ENCODE results near the gene CADM2. TPM values are rescaled to one million over a fixed set of nuclear protein-coding genes. Genes with fewer than 3 reads are reported as not detected.

Gene CADM2
- total RNA-seq, 2 experiments from 2014 or later = not detected

GRCh38 chr3:85576091-85576690 is 617.4 kb downstream of the CADM2 start:
- CTCF ChIA-PET = no interaction called here
- no peaks in the 10 kb centered on the region for H3K27me3 Mint-ChIP-seq
- no peaks in the 10 kb centered on the region for H3K4me1 Mint-ChIP-seq
- POLR2A ChIA-PET = no interaction called here
- peak; percentile 52 for DNase-seq
- H3K9me3 Mint-ChIP-seq = no peaks in the 10 kb centered on the region
- H3K27ac Mint-ChIP-seq = no peak overlapping the region
- no peak overlapping the region for H3K4me3 Mint-ChIP-seq
- H3K36me3 Mint-ChIP-seq (ENCODE audit: low read depth) = no peaks in the 10 kb centered on the region

GRCh38 chr3:85576697-85577200 is 618.0 kb downstream of the CADM2 start:
- no peaks in the 10 kb centered on the region for H3K36me3 Mint-ChIP-seq (ENCODE audit: low read depth)
- no peak for DNase-seq
- ChIA-PET CTCF (no interaction called here), POLR2A (no interaction called here)
- H3K4me3 Mint-ChIP-seq = no peak overlapping the region
- H3K4me1 Mint-ChIP-seq = no peaks in the 10 kb centered on the region
- H3K27me3 Mint-ChIP-seq = no peaks in the 10 kb centered on the region
- H3K27ac Mint-ChIP-seq = no peak overlapping the region
- no peaks in the 10 kb centered on the region for H3K9me3 Mint-ChIP-seq

- H3K36me3 Mint-ChIP-seq (ENCODE audit: low read depth) = no peaks in the 10 kb centered on the region
- no peak overlapping the region for H3K4me3 Mint-ChIP-seq
- H3K9me3 Mint-ChIP-seq = no peaks in the 10 kb centered on the region
- POLR2A ChIA-PET = no interaction called here
- no peaks in the 10 kb centered on the region for H3K27me3 Mint-ChIP-seq
- H3K4me1 Mint-ChIP-seq = no peaks in the 10 kb centered on the region
- CTCF ChIA-PET = no interaction called here
- H3K27ac Mint-ChIP-seq = no peak overlapping the region
- no peak for DNase-seq
Observed at GRCh38 chr3:85584779-85585356, 626.1 kb downstream of the CADM2 start.

GRCh38 chr3:85586018-85586417 is 627.2 kb downstream of the CADM2 start:
- Mint-ChIP-seq H3K36me3 (ENCODE audit: low read depth) (no peaks in the 10 kb centered on the region), H3K27ac (no peak overlapping the region), H3K9me3 (no peaks in the 10 kb centered on the region), H3K4me1 (no peaks in the 10 kb centered on the region), H3K4me3 (no peak overlapping the region), H3K27me3 (no peaks in the 10 kb centered on the region)
- ChIA-PET POLR2A (no interaction called here), CTCF (no interaction called here)
- no peak for DNase-seq

- ChIA-PET CTCF (no interaction called here), POLR2A (no interaction called here)
- DNase-seq = no peak
- no peaks in the 10 kb centered on the region for H3K9me3 Mint-ChIP-seq
- H3K4me1 Mint-ChIP-seq = no peaks in the 10 kb centered on the region
- H3K27ac Mint-ChIP-seq = no peak overlapping the region
- no peaks in the 10 kb centered on the region for H3K27me3 Mint-ChIP-seq
- no peak overlapping the region for H3K4me3 Mint-ChIP-seq
- H3K36me3 Mint-ChIP-seq (ENCODE audit: low read depth) = no peaks in the 10 kb centered on the region
Observed at GRCh38 chr3:85589145-85589544, 630.4 kb downstream of the CADM2 start.

- no peak overlapping the region for H3K4me3 Mint-ChIP-seq
- no peaks in the 10 kb centered on the region for H3K9me3 Mint-ChIP-seq
- CTCF ChIA-PET = no interaction called here
- no peak for DNase-seq
- H3K27ac Mint-ChIP-seq = no peak overlapping the region
- no peaks in the 10 kb centered on the region for H3K27me3 Mint-ChIP-seq
- no peaks in the 10 kb centered on the region for H3K4me1 Mint-ChIP-seq
- H3K36me3 Mint-ChIP-seq (ENCODE audit: low read depth) = no peaks in the 10 kb centered on the region
- POLR2A ChIA-PET = no interaction called here
Observed at GRCh38 chr3:85591451-85591850, 632.7 kb downstream of the CADM2 start.

GRCh38 chr3:85592256-85592655 is 633.5 kb downstream of the CADM2 start:
- no peaks in the 10 kb centered on the region for H3K9me3 Mint-ChIP-seq
- ChIA-PET CTCF (no interaction called here), POLR2A (no interaction called here)
- H3K4me3 Mint-ChIP-seq = no peak overlapping the region
- H3K27ac Mint-ChIP-seq = no peak overlapping the region
- no peak for DNase-seq
- no peaks in the 10 kb centered on the region for H3K4me1 Mint-ChIP-seq
- H3K36me3 Mint-ChIP-seq (ENCODE audit: low read depth) = no peaks in the 10 kb centered on the region
- no peaks in the 10 kb centered on the region for H3K27me3 Mint-ChIP-seq

GRCh38 chr3:85594676-85595075 is 635.9 kb downstream of the CADM2 start:
- no peaks in the 10 kb centered on the region for H3K9me3 Mint-ChIP-seq

GRCh38 chr3:85603378-85603777 is 644.6 kb downstream of the CADM2 start:
- Mint-ChIP-seq H3K27me3 (no peaks in the 10 kb centered on the region), H3K4me1 (no peaks in the 10 kb centered on the region), H3K36me3 (ENCODE audit: low read depth) (no peaks in the 10 kb centered on the region), H3K9me3 (no peaks in the 10 kb centered on the region), H3K4me3 (no peak overlapping the region), H3K27ac (no peak overlapping the region)
- ChIA-PET POLR2A (no interaction called here), CTCF (no interaction called here)
- no peak for DNase-seq

More at GRCh38 chr3:85594676-85595075, 635.9 kb downstream of the CADM2 start:
- POLR2A ChIA-PET = no interaction called here
- DNase-seq = no peak
- Mint-ChIP-seq H3K4me1 (no peaks in the 10 kb centered on the region), H3K27ac (no peak overlapping the region), H3K36me3 (ENCODE audit: low read depth) (no peaks in the 10 kb centered on the region), H3K27me3 (no peaks in the 10 kb centered on the region), H3K4me3 (no peak overlapping the region)
- CTCF ChIA-PET = no interaction called here

GRCh38 chr3:85604641-85605040 is 645.9 kb downstream of the CADM2 start:
- ChIA-PET CTCF (no interaction called here), POLR2A (no interaction called here)
- Mint-ChIP-seq H3K4me3 (no peak overlapping the region), H3K27me3 (no peaks in the 10 kb centered on the region), H3K4me1 (no peaks in the 10 kb centered on the region), H3K9me3 (no peaks in the 10 kb centered on the region), H3K36me3 (ENCODE audit: low read depth) (no peaks in the 10 kb centered on the region), H3K27ac (no peak overlapping the region)
- no peak for DNase-seq

- ChIA-PET CTCF (no interaction called here), POLR2A (no interaction called here)
- no peak overlapping the region for H3K27ac Mint-ChIP-seq
- no peaks in the 10 kb centered on the region for H3K36me3 Mint-ChIP-seq (ENCODE audit: low read depth)
- H3K4me1 Mint-ChIP-seq = no peaks in the 10 kb centered on the region
- no peak for DNase-seq
- no peaks in the 10 kb centered on the region for H3K27me3 Mint-ChIP-seq
- H3K9me3 Mint-ChIP-seq = no peaks in the 10 kb centered on the region
- no peak overlapping the region for H3K4me3 Mint-ChIP-seq
Observed at GRCh38 chr3:85605066-85605465, 646.3 kb downstream of the CADM2 start.

GRCh38 chr3:85626662-85627061 is 667.9 kb downstream of the CADM2 start:
- no peak overlapping the region for H3K27ac Mint-ChIP-seq
- POLR2A ChIA-PET = no interaction called here
- H3K4me3 Mint-ChIP-seq = no peak overlapping the region
- no peak for DNase-seq
- CTCF ChIA-PET = no interaction called here
- H3K4me1 Mint-ChIP-seq = no peaks in the 10 kb centered on the region
- no peaks in the 10 kb centered on the region for H3K9me3 Mint-ChIP-seq
- H3K27me3 Mint-ChIP-seq = no peaks in the 10 kb centered on the region
- H3K36me3 Mint-ChIP-seq (ENCODE audit: low read depth) = no peaks in the 10 kb centered on the region

GRCh38 chr3:85627932-85628331 is 669.1 kb downstream of the CADM2 start:
- ChIA-PET POLR2A (no interaction called here), CTCF (no interaction called here)
- no peak overlapping the region for H3K4me3 Mint-ChIP-seq
- no peak overlapping the region for H3K27ac Mint-ChIP-seq
- no peaks in the 10 kb centered on the region for H3K27me3 Mint-ChIP-seq
- H3K36me3 Mint-ChIP-seq (ENCODE audit: low read depth) = no peaks in the 10 kb centered on the region
- no peaks in the 10 kb centered on the region for H3K4me1 Mint-ChIP-seq
- DNase-seq = no peak
- H3K9me3 Mint-ChIP-seq = no peaks in the 10 kb centered on the region

- Mint-ChIP-seq H3K4me3 (no peak overlapping the region), H3K27me3 (no peaks in the 10 kb centered on the region), H3K4me1 (no peaks in the 10 kb centered on the region), H3K36me3 (ENCODE audit: low read depth) (no peaks in the 10 kb centered on the region), H3K27ac (no peak overlapping the region), H3K9me3 (no peaks in the 10 kb centered on the region)
- DNase-seq = no peak
- CTCF ChIA-PET = no interaction called here
- POLR2A ChIA-PET = no interaction called here
Observed at GRCh38 chr3:85631070-85631469, 672.3 kb downstream of the CADM2 start.

All from activated CD4-positive, alpha-beta memory T cell treated with anti-CD3 and anti-CD28 coated beads, Interleukin-2, amount 10 ng/mL, durations not matched to agents 7 days and 5 days (primary cell).